ENCODE results near the gene POLR1B. TPM values are rescaled to one million over a fixed set of nuclear protein-coding genes. Genes with fewer than 3 reads are reported as not detected.
A peak's percentile ranks its signal among the peaks of the same experiment; 100 is the strongest.
"Not testable (repeated sequence)": the region's sequence is repeated elsewhere in the genome, so short reads cannot be mapped to it uniquely, and the experiment has no call there.

Gene POLR1B
- total RNA-seq, 1 experiment from 2014 or later: 51.2 TPM

- no peak for TF ChIP-seq ATF3 (CRISPR knock-in tag; conservative IDR thresholded peaks at IDR 0.05)
These were observed 47.4 kb upstream of the POLR1B start (continued) for GRCh38 chr2:112494828-112495227.

- CTCF ChIA-PET; POLR2A ChIA-PET; H3K27me3 Mint-ChIP-seq (ENCODE audit: low read depth); H3K4me3 Mint-ChIP-seq; DNase-seq (ENCODE audit: low spot score); H3K4me1 Mint-ChIP-seq; H3K36me3 Mint-ChIP-seq; H3K9me3 Mint-ChIP-seq; H3K27ac Mint-ChIP-seq: not testable (repeated sequence)
- peak; percentile 60 for ATAC-seq
These were observed 46.4 kb upstream of the POLR1B start for GRCh38 chr2:112495878-112496277.

GRCh38 chr2:112500850-112501484 is 41.3 kb upstream of the POLR1B start:
- ChIA-PET POLR2A (interaction anchor here (0.6 kb wide), 1 partner anchor 1360 kb away, joined by 3 read pairs; no protein-coding TSS in a partner anchor), CTCF (interaction anchor here (0.5 to 1.0 kb wide), 4 partner anchors 10 to 582 kb away, joined by 3 to 5 read pairs (median 3); no protein-coding TSS in a partner anchor)
- not testable (repeated sequence) for H3K27ac Mint-ChIP-seq; H3K27me3 Mint-ChIP-seq (ENCODE audit: low read depth); H3K4me1 Mint-ChIP-seq; H3K9me3 Mint-ChIP-seq; H3K4me3 Mint-ChIP-seq
- peaks cover 21% of the 10 kb centered on the region for H3K36me3 Mint-ChIP-seq
- peak; percentile 21 for DNase-seq (ENCODE audit: low spot score)
- peak; percentile 69 for ATAC-seq
- TF ChIP-seq USF2 (CRISPR knock-in tag; IDR thresholded peaks at IDR 0.05): peak; percentile 60
- TF ChIP-seq USF1 (CRISPR knock-in tag; IDR thresholded peaks at IDR 0.05): 0 out of 2 replicates have a peak, but pooled peaks have one; percentile 46

GRCh38 chr2:112509239-112509998 is 32.8 kb upstream of the POLR1B start:
- Mint-ChIP-seq H3K27ac (0 out of 2 replicates have a peak overlapping the region, but pooled peaks have one; percentile 68), H3K4me3 (peak overlapping the region; percentile 66), H3K36me3 (peaks cover 19% of the 10 kb centered on the region)
- peak; percentile 78 for DNase-seq (ENCODE audit: low spot score)
- POLR2A ChIA-PET; H3K27me3 Mint-ChIP-seq (ENCODE audit: low read depth); H3K9me3 Mint-ChIP-seq; ATAC-seq; H3K4me1 Mint-ChIP-seq: not testable (repeated sequence)
- CTCF ChIA-PET: interaction anchor here (1.4 kb wide), 1 partner anchor 29 kb away, joined by 3 read pairs; no protein-coding TSS in a partner anchor
- peak; percentile 82 for TF ChIP-seq FOXK1 (CRISPR knock-in tag; IDR thresholded peaks at IDR 0.05)
- peak; percentile 93 for TF ChIP-seq ZNF281 (CRISPR knock-in tag; IDR thresholded peaks at IDR 0.05)
- TF ChIP-seq FOXP1 (CRISPR knock-in tag; IDR thresholded peaks at IDR 0.05; ENCODE audit: borderline replicate concordance): peak; percentile 55; the same call in 1 of the 2 replicates
- 0 out of 2 replicates have a peak, but pooled peaks have one; percentile 32 for TF ChIP-seq FOXP4 (CRISPR knock-in tag; IDR thresholded peaks at IDR 0.05)
